Activated T-cell treated with anti-CD3 and anti-CD28 coated beads, Interleukin-2, amount 50 U/mL, for 24 hours (primary cell): Measurements from ENCODE around the gene SLC8A2.
A peak's percentile ranks its signal among the peaks of the same experiment; 100 is the strongest.

Experiments used
- DNase-seq: peaks from one replicate; pipeline ENCODE4 v3.0.0-alpha.2; 2020
- H3K27ac Mint-ChIP-seq: 2 replicates; pipeline ENCODE4 v1.8.0; 2020; ENCODE audit warnings: mild to moderate bottlenecking, mixed read lengths
- H3K27me3 Mint-ChIP-seq: 2 replicates; pipeline ENCODE4 v1.8.0; 2020; ENCODE audit warnings: mixed read lengths
- H3K36me3 Mint-ChIP-seq: 2 replicates; pipeline ENCODE4 v1.8.0; 2020; ENCODE audit warnings: low read depth, mixed read lengths
- H3K4me1 Mint-ChIP-seq: 2 replicates; pipeline ENCODE4 v1.8.0; 2020; ENCODE audit warnings: low read depth, mixed read lengths
- H3K4me3 Mint-ChIP-seq: 2 replicates; pipeline ENCODE4 v1.8.0; 2020; ENCODE audit warnings: mild to moderate bottlenecking, moderate library complexity, mixed read lengths
- H3K9me3 Mint-ChIP-seq: 2 replicates; pipeline ENCODE4 v1.8.0; 2020; ENCODE audit warnings: mixed read lengths

Gene SLC8A2

GRCh38 chr19:47471733-47472457 lies at the start of gene SLC8A2:
SLC8A2 (minus strand) TSS chr19:47471893; CDS start chr19:47466403, 5,490 bp downstream.
- Mint-ChIP-seq H3K27ac (no peak within 1 kb of the TSS), H3K27me3 (peaks cover 60% of the 10 kb centered on the region), H3K4me3 (no peak within 1 kb of the TSS), H3K9me3 (no peaks in the 10 kb centered on the region), H3K4me1 (peaks cover 10% of the 10 kb centered on the region), H3K36me3 (no peaks in the 10 kb centered on the region)
- peak; percentile 61 for DNase-seq

DNA sequence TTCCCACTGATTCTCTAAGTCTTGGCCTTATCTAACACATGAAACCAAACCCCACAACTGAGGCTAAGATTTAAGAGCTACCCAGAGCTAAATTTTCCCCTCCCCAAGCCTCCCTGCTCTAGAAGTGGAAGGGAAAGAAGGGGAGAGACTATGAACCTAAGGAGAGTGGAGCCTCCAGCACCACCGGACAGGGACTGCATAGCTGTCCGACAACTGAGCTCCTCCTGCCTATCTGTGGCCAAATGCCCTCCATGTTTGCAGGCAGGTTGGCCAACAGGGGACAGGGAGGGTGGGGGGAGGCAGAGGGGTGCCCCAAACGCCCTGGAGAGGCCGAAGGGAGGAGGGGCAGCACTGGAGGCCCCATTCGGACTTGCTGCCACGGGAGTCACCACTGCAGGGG lies 49.1 kb upstream of the SLC8A2 start:
- H3K4me1 Mint-ChIP-seq: peaks cover 49% of the 10 kb centered on the region
- no peaks in the 10 kb centered on the region for H3K9me3 Mint-ChIP-seq
- peaks cover 8% of the 10 kb centered on the region for H3K27me3 Mint-ChIP-seq
- H3K4me3 Mint-ChIP-seq: no peak overlapping the region
- no peaks in the 10 kb centered on the region for H3K36me3 Mint-ChIP-seq
- H3K27ac Mint-ChIP-seq: no peak overlapping the region
- no peak for DNase-seq

GRCh38 chr19:47520343-47520806 lies 48.7 kb upstream of the SLC8A2 start:
- no peak for DNase-seq
- H3K27me3 Mint-ChIP-seq: peaks cover 8% of the 10 kb centered on the region
- no peak overlapping the region for H3K27ac Mint-ChIP-seq
- no peak overlapping the region for H3K4me3 Mint-ChIP-seq
- H3K4me1 Mint-ChIP-seq: peaks cover 54% of the 10 kb centered on the region
- no peaks in the 10 kb centered on the region for H3K36me3 Mint-ChIP-seq
- H3K9me3 Mint-ChIP-seq: no peaks in the 10 kb centered on the region

DNA sequence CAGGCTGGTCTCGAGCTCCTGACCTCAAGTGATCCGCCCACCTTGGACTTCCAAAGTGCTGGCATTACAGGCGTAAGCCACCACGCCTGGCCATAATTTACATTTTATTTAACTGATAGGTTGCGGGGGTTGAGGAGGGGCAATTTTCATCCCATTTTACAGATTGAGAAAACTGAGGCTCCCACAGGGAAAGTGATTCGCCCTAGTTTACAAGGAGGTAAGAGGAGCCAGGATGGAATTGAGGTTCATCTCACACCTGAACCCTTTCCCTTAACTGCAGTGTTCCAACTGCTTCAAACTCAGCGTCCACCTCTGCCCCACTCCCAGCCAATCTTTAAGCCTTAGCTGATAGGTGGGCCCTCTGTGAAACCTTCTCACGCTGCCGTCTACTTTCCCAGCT lies 47.2 kb upstream of the SLC8A2 start:
- no peak overlapping the region for H3K27ac Mint-ChIP-seq
- H3K27me3 Mint-ChIP-seq: peaks cover 8% of the 10 kb centered on the region
- DNase-seq: no peak
- H3K4me1 Mint-ChIP-seq: peaks cover 60% of the 10 kb centered on the region
- H3K9me3 Mint-ChIP-seq: no peaks in the 10 kb centered on the region
- H3K36me3 Mint-ChIP-seq: peaks cover 10% of the 10 kb centered on the region
- H3K4me3 Mint-ChIP-seq: no peak overlapping the region

DNA sequence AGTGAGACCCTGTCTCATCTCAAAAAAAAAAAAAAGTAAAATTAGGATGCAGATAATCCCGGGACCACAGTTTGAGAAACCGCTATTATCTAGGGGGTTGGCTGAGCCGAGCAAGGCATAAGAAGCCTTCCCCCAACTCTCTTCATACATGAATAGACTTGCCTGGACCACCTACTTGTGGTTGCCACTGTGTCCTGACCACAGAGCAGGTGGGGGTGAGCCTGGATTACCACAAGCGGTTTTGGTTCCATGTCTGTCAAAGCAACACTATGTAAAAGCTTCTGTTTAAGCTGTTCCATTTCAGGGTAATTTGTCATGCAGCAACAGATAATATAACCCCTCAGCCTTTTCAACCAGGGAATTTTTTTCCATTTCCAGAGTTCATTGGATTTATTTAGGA lies 46.4 kb upstream of the SLC8A2 start:
- peak overlapping the region; percentile 25 for H3K4me3 Mint-ChIP-seq
- DNase-seq: peak; percentile 72
- peaks cover 10% of the 10 kb centered on the region for H3K36me3 Mint-ChIP-seq
- no peaks in the 10 kb centered on the region for H3K9me3 Mint-ChIP-seq
- peaks cover 8% of the 10 kb centered on the region for H3K27me3 Mint-ChIP-seq
- peaks cover 66% of the 10 kb centered on the region for H3K4me1 Mint-ChIP-seq
- H3K27ac Mint-ChIP-seq: peak overlapping the region; percentile 99

- Mint-ChIP-seq H3K36me3 (peaks cover 20% of the 10 kb centered on the region), H3K27me3 (no peaks in the 10 kb centered on the region), H3K9me3 (no peaks in the 10 kb centered on the region), H3K27ac (peak within 1 kb of the TSS; percentile 99), H3K4me3 (peak within 1 kb of the TSS; percentile 98), H3K4me1 (peaks cover 83% of the 10 kb centered on the region)
- DNase-seq: peak; percentile 100
Observed at GRCh38 chr19:47514869-47515588, 43.3 kb upstream of the SLC8A2 start, which contains the start of gene NAPA. NAPA (minus strand) TSS chr19:47515063; CDS start chr19:47514940, 123 bp downstream.

GRCh38 chr19:47514151-47514868 lies 42.6 kb upstream of the SLC8A2 start:
- no peak for DNase-seq
- H3K27ac Mint-ChIP-seq: peak overlapping the region; percentile 99
- peak overlapping the region; percentile 98 for H3K4me3 Mint-ChIP-seq
- no peaks in the 10 kb centered on the region for H3K9me3 Mint-ChIP-seq
- H3K27me3 Mint-ChIP-seq: no peaks in the 10 kb centered on the region
- H3K4me1 Mint-ChIP-seq: peaks cover 84% of the 10 kb centered on the region
- H3K36me3 Mint-ChIP-seq: peaks cover 26% of the 10 kb centered on the region

DNA sequence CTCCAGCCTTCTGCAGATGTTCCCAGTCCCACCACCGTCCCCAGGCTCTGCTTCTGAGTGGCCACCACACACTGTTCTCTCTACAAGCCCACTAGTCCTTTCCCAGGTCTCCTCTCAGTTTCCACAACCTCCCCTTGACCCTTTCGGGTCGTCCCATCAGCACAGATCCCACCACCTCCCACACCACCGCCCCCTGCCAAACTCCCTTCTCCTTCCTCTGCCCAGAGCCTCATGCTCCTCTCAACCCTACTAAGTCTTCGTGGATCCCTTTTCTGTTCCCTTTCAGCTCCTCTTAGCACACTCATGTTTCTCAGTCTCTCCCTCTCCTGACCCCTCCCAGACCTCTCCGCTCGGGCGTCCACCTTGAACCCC lies 41.2 kb upstream of the SLC8A2 start:
- no peaks in the 10 kb centered on the region for H3K9me3 Mint-ChIP-seq
- H3K36me3 Mint-ChIP-seq: peaks cover 26% of the 10 kb centered on the region
- peak overlapping the region; percentile 98 for H3K4me3 Mint-ChIP-seq
- DNase-seq: no peak
- peak overlapping the region; percentile 99 for H3K27ac Mint-ChIP-seq
- peaks cover 75% of the 10 kb centered on the region for H3K4me1 Mint-ChIP-seq
- H3K27me3 Mint-ChIP-seq: no peaks in the 10 kb centered on the region

- no peaks in the 10 kb centered on the region for H3K9me3 Mint-ChIP-seq
- H3K4me1 Mint-ChIP-seq: peaks cover 69% of the 10 kb centered on the region
- peaks cover 26% of the 10 kb centered on the region for H3K36me3 Mint-ChIP-seq
- peak overlapping the region; percentile 99 for H3K27ac Mint-ChIP-seq
- peak overlapping the region; percentile 98 for H3K4me3 Mint-ChIP-seq
- H3K27me3 Mint-ChIP-seq: no peaks in the 10 kb centered on the region
- DNase-seq: no peak
Observed at GRCh38 chr19:47512183-47512947, 40.7 kb upstream of the SLC8A2 start.

GRCh38 chr19:47511681-47512080 lies 40.0 kb upstream of the SLC8A2 start:
- no peak for DNase-seq
- Mint-ChIP-seq H3K4me3 (no peak overlapping the region), H3K9me3 (no peaks in the 10 kb centered on the region), H3K36me3 (peaks cover 27% of the 10 kb centered on the region), H3K27me3 (no peaks in the 10 kb centered on the region), H3K4me1 (peaks cover 64% of the 10 kb centered on the region), H3K27ac (peak overlapping the region; percentile 99)

- H3K27me3 Mint-ChIP-seq: no peaks in the 10 kb centered on the region
- H3K36me3 Mint-ChIP-seq: peaks cover 31% of the 10 kb centered on the region
- H3K27ac Mint-ChIP-seq: peak overlapping the region; percentile 99
- H3K4me1 Mint-ChIP-seq: peaks cover 59% of the 10 kb centered on the region
- DNase-seq: no peak
- no peak overlapping the region for H3K4me3 Mint-ChIP-seq
- H3K9me3 Mint-ChIP-seq: no peaks in the 10 kb centered on the region
Observed at GRCh38 chr19:47511128-47511517, 39.4 kb upstream of the SLC8A2 start.

GRCh38 chr19:47510516-47511127 lies 38.9 kb upstream of the SLC8A2 start:
- Mint-ChIP-seq H3K4me1 (peaks cover 54% of the 10 kb centered on the region), H3K27me3 (no peaks in the 10 kb centered on the region), H3K36me3 (peaks cover 33% of the 10 kb centered on the region), H3K27ac (no peak overlapping the region), H3K4me3 (no peak overlapping the region), H3K9me3 (no peaks in the 10 kb centered on the region)
- DNase-seq: no peak

GRCh38 chr19:47509973-47510372 lies 38.3 kb upstream of the SLC8A2 start:
- no peak for DNase-seq
- Mint-ChIP-seq H3K27me3 (no peaks in the 10 kb centered on the region), H3K27ac (no peak overlapping the region), H3K36me3 (peaks cover 38% of the 10 kb centered on the region), H3K4me1 (peaks cover 51% of the 10 kb centered on the region), H3K9me3 (no peaks in the 10 kb centered on the region), H3K4me3 (no peak overlapping the region)
